ENCODE measurements around the gene CCNL1.

DNA sequence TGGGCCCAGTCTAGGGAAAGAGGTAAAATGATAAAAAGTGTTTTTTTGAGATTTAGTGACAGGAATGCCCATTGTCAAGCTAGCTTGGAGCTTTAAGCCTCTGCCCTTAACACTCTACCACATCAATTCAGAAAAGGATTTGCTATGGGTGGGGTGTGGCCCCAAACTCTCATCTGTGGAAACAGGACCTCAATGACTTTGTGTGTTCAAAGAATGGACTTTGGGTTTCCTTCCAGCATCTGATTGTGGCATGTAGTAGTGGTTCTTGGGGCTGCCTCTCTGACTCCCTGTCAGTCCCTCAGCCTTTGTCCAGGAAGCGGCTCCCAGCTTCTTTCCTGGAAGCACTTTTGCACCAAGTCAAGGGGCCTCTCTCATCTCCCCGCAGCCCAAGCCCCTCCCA, 56.1 kb downstream of the CCNL1 start:
- TF ChIP-seq, protein P1, sequence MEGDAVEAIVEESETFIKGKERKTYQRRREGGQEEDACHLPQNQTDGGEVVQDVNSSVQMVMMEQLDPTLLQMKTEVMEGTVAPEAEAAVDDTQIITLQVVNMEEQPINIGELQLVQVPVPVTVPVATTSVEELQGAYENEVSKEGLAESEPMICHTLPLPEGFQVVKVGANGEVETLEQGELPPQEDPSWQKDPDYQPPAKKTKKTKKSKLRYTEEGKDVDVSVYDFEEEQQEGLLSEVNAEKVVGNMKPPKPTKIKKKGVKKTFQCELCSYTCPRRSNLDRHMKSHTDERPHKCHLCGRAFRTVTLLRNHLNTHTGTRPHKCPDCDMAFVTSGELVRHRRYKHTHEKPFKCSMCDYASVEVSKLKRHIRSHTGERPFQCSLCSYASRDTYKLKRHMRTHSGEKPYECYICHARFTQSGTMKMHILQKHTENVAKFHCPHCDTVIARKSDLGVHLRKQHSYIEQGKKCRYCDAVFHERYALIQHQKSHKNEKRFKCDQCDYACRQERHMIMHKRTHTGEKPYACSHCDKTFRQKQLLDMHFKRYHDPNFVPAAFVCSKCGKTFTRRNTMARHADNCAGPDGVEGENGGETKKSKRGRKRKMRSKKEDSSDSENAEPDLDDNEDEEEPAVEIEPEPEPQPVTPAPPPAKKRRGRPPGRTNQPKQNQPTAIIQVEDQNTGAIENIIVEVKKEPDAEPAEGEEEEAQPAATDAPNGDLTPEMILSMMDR (conservative IDR thresholded peaks at IDR 0.05; ENCODE audit: low read depth, low read length) = no peak
- TF ChIP-seq, protein P2, sequence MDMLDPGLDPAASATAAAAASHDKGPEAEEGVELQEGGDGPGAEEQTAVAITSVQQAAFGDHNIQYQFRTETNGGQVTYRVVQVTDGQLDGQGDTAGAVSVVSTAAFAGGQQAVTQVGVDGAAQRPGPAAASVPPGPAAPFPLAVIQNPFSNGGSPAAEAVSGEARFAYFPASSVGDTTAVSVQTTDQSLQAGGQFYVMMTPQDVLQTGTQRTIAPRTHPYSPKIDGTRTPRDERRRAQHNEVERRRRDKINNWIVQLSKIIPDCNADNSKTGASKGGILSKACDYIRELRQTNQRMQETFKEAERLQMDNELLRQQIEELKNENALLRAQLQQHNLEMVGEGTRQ (IDR thresholded peaks at IDR 0.05; ENCODE audit: low read depth, low read length) = no peak
- TF ChIP-seq RAD21 (IDR thresholded peaks at IDR 0.05; ENCODE audit: low read length) (no peak), POLR2A (IDR thresholded peaks at IDR 0.05; ENCODE audit: low read depth, low read length) (no peak), MXI1 (IDR thresholded peaks at IDR 0.05; ENCODE audit: borderline replicate concordance, low read depth, low read length) (no peak), RCOR1 (IDR thresholded peaks at IDR 0.05; ENCODE audit: insufficient replicate concordance, low read length) (no peak), NFE2L2 (IDR thresholded peaks at IDR 0.05; ENCODE audit: low read depth, low read length) (no peak), CEBPB (IDR thresholded peaks at IDR 0.05; ENCODE audit: low read depth, low read length) (no peak), BHLHE40 (IDR thresholded peaks at IDR 0.05; ENCODE audit: low read depth, low read length) (no peak)

All from IMR-90 (cell line).